Esophagus muscularis mucosa (tissue), 3 donors: ENCODE data around the gene GTF3C5.

ENCODE experiments used
- POLR2A ChIP-seq: fragments of 450-650 bp; IDR thresholded peaks from one replicate; pipeline ENCODE4 v1.6.1; 2017; ENCODE audit warnings: antibody characterized with exemption, moderate library complexity, mild to moderate bottlenecking, low read depth
- POLR2AphosphoS5 ChIP-seq, 2 donors: sonication (generic); formaldehyde crosslinking; IDR thresholded peaks; one replicate each; pipeline ENCODE4 v1.6.1; 2017; ENCODE audit warnings: antibody characterized with exemption in 2 of 2
- TF ChIP-seq, protein P1 (sequence below), 3 experiments: fragments of 200-600 bp in 2 of 3; fragments of 450-650 bp in 1 of 3; sonication (generic) in 2 of 3; IDR thresholded peaks; one replicate each; pipeline ENCODE4 v1.5.1; 2017 to 2019; ENCODE audit warnings: antibody characterized with exemption in 3 of 3, mild to moderate bottlenecking in 2 of 3, moderate library complexity in 1 of 3

DNA sequence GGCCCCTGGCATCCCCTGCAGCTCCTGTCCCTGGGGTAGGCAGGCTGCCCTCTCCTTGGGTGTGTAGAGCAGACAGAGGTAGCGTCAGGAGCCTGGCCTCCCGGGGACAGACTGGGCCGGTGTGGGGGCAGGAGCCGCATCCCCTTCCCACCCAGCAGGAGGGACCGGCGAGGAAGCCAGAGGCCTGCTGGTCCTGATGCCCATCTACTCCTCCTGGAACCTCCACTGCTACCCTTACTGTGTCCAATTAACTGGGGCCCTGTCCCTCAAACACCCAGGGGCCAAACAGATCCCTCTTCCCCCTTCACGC, 74.6 kb downstream of the GTF3C5 start:
- TF ChIP-seq, protein P1, sequence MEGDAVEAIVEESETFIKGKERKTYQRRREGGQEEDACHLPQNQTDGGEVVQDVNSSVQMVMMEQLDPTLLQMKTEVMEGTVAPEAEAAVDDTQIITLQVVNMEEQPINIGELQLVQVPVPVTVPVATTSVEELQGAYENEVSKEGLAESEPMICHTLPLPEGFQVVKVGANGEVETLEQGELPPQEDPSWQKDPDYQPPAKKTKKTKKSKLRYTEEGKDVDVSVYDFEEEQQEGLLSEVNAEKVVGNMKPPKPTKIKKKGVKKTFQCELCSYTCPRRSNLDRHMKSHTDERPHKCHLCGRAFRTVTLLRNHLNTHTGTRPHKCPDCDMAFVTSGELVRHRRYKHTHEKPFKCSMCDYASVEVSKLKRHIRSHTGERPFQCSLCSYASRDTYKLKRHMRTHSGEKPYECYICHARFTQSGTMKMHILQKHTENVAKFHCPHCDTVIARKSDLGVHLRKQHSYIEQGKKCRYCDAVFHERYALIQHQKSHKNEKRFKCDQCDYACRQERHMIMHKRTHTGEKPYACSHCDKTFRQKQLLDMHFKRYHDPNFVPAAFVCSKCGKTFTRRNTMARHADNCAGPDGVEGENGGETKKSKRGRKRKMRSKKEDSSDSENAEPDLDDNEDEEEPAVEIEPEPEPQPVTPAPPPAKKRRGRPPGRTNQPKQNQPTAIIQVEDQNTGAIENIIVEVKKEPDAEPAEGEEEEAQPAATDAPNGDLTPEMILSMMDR (IDR thresholded peaks at IDR 0.05): no peak
- no peak for TF ChIP-seq POLR2A
- no peak for TF ChIP-seq POLR2AphosphoS5 (IDR thresholded peaks at IDR 0.05)
